ENCODE measurements around the gene FDXR.

- TF ChIP-seq POLR2AphosphoS5 (IDR thresholded peaks at IDR 0.05; ENCODE audit: borderline replicate concordance, low read depth, low read length): no peak
- no peak for TF ChIP-seq EZH2 (IDR thresholded peaks at IDR 0.05)
- no peak for TF ChIP-seq FOXP2 (optimal IDR thresholded peaks at IDR 0.05; ENCODE audit: control extremely low read depth, extremely low read length, insufficient read depth)
Observed at GRCh38 chr17:74919440-74920305, 46.9 kb upstream of the FDXR start.
